ENCODE results near the gene NAA80.
A peak's percentile ranks its signal among the peaks of the same experiment; 100 is the strongest.
"Not testable (repeated sequence)": the region's sequence is repeated elsewhere in the genome, so short reads cannot be mapped to it uniquely, and the experiment has no call there.

The NAA80 gene

DNA sequence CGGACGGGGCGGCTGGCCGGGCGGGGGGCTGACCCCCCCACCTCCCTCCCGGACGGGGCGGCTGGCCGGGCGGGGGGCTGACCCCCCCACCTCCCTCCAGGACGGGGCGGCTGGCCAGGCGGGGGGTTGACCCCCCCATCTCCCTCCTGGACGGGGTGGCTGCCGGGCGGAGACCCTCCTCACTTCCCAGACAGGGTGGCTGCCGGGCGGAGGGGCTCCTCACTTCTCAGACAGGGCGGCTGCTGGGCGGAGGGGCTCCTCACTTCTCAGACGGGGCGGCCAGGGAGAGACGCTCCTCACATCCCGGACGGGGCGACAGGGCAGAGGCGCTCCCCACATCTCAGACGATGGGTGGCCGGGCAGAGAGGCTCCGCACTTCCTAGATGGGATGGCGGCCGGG, 12.8 kb upstream of the NAA80 start:
- not testable (repeated sequence) for DNase-seq

DNA sequence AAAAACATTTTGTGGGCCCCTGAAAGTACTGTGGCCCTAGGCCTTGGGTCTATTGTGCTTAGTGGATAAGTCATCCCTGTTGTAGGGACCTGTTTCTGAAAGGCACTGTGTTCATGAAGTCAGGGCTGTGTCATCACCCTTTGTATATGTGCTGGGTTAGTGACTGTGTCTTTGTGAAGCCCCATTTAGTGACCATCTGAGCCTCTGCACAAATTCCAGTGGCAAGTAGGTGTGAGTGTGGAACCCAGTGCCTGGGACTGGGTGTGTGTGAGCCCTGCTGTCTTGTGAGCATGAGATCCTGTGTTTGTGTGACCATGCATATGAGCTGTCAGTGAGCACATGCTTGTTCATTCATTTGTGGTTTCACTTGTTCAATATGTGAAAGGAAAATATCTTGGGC, 5.4 kb upstream of the NAA80 start:
- DNase-seq, result no peak

DNA sequence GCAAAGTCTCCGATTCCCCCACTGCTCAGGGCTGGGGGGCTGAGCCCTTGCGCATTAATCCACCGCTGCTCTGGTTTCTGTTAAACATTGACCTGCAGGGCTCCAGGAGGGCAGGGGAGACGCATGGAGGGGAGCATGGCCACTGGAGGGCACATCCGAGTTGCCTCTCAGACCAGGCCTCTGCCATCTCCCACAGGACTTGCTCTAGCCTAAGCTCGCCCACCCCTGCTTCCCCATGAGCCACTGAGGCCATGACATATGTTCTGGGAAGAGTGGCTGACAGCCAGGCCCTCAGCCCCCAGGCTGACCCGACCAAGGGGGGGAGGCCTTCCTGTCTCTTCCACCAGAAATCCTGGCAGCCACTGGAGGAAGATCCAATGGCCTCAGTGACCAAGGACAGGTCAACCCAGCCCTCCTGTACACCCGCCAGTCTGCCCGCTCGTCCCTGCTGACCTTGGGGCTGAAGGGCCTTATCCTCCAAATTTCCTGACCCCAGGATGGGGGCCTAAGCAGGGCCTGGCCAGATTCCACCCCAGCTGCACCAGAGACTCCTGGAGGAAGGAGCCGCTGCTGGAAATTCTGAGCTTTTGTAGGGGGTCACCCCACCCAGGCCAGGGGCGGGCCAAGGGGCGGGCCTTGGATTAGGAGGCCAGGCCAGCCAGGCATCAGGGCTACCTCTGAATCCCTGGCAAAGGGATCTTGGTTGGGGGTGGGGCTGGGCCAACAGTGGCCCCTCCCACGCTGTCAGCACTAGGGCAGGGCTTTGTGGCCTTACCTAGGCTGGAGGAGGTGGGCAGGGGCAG, 4.0 kb upstream of the NAA80 start, which contains the start of gene HYAL1:
HYAL1 (minus strand) TSS at position 562 of the 803 bp plus-strand sequence. CDS start 618 bp downstream, outside the sequence.
- no peak for DNase-seq

DNA sequence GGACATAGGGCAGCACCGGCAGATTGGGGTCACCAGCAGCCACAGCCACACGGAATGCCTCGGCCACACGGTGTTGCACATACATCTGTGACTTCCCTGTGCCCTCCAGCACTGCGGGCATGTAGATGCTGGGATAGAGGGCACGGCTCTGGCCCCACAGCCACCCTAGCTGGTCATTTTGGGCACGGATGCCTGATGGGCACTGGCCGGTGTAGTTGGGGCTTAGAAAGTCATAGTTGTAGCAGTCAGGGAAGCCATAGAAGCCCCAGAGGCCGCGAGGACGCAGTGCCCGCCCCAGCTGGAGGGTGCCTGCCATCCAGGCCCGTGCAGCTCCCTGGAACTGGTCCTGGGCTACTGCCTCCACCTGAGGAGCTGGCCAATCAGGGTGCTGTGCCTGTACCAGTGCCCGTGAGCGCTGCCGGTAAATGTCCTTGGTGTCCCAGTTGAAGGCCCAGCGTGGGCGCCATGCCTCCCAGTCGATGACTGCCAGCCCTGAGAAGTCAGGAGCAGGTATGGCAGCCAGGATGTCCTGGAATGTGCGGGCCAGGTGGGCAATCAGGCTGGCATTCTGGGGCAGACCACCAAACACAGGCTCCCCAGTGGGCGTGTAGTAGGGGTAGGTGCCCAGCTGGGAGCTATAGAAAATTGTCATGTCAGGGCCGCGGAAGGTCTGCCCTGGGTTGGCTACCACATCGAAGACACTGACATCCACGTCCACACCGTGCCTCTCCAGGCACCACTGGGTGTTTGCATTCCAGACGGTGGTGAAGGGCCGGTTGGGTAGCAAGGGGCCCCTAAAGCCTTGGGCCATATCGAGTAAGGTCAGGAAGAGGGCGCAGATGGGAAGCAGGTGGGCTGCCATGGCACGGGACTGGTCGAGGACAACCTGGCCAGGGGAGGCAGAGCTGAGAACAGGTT, 3.1 kb upstream of the NAA80 start:
- DNase-seq, result no peak

DNA sequence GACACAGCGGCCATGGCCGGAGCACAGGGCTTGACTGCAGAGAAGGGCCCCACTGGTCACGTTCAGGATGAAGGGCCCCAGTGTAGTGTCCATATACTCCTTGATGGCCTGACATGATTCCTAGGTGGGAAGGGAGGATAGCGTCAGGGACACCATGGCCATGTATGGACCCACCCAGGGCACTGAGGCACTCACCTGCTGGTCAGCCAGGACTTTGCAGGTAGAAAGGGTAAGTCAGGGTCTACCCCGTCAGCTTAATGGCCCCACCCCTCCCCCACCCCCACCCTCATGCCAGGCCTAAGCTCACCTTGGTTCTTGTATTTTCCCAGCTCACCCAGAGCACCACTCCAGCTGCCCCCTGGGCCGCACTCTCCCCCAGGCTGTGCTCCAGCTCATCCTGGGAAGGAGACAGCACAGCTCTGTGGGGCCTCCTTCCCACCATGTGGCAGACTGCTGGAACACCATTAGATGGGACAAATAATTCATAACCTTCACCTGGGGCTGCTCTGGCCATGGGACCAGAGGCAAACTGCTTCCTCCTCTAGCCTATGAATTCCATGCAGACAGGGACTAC, 1.6 kb upstream of the NAA80 start:
- DNase-seq, result no peak

DNA sequence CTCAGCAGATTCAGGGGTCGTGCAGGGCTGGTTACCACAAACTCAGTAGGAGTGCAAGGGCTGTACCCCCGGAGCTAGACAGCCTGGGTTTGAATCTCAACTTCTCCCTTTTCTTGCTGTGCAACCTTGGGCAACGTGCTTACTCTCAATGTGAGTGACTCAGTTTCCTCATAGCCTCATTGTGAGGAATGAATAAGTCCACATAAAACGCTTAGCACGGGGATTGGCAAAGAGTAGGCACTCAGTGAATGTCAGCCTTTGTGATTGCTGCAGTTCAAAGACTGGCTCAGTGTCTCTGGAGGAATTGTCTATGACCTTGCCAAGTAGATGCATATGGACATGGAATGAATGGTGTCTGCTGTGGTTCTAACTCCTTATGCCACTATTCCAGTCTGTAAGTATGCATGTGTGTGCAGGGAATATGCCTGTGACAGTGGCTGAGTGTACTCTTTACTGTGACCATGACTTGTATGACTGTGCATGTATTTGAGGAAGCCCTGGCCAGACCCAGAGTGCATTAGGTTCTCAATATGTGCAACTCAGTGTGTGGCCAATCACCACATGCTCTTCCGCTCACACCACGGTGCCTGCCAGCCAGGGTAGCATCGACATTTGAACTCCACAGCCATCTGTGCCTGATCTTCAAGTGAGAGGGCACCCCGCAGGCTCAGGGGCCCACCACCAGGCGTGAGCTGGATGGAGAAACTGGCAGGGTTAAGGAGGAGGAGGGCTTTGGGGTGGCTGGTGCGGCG, 900 bp upstream of the NAA80 start:
- DNase-seq, result no peak

DNA sequence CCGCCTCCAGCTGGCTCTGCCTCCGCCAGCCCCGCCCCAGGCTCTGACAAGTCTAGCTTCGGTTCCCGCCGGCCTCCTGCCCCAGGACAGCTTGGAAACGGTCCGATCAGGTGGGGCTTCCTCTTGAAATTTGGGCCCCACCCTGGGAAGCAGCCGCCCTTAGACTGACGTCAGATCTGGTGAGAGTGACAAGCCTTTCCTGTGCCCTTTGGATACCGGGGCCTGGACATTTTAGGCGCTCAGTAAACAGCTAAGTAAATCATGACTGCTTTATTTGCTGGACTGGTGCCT, 378 bp upstream of the NAA80 start:
- DNase-seq, result no peak

DNA sequence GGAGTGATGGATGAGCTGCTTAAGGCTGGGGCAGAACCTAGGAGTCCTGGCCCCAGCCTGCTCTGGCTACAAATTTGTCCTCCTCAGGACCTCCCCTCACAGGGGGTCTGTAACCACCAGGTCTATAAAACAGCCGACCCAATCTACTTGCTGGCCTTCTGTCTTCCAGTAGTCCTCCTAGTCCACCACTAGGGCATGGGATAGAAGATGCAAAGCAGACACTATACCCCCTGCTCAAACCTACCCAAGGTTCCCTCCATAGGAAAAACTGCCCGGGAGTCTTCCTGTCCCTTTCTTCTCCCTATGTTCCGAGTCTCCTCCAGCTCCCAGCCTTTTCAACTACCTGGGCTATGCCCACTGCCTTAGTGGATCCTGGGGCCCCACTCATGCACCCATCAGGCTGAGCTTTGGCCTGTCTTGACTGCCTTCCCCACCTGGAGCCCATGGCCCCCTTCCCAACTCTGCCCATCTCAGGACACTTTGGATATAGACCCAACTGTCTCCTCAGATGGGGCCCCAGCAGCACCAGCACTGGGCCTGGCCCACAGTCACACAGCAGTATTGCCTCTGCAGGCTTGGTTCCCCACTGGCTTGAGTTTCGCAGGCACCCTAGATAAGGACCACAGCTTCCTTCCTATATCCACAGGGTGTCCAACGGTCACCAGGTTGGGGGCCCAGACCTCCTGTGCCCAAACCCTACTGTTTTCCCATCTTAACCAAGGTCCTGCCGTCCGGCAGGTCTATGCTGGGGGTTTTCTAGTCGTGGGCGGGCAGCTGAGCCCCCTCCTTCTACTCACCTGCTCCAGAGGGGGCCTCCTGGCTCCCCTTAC, 1.1 kb downstream of the NAA80 start:
- no peak for DNase-seq

DNA sequence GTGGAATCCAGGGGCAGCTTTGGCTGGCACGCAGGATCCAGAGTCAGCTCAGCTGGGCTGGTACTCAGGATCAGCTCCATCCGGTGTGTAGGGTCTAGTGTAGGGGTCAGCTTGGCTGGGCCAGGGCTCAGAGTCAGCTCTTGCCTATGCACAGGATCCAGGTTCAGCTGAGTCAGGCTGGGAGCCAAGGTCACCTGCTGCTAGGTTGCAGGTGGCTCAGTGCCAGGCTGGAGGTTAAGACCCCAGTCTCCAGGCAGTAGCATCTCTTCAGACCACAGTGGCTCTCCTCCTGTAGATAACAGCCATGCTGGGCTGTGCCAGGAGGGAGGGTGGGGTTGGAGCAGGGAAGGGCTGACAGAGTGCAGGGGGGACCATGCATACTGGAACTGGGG, 1.8 kb downstream of the NAA80 start:
- no peak for DNase-seq

DNA sequence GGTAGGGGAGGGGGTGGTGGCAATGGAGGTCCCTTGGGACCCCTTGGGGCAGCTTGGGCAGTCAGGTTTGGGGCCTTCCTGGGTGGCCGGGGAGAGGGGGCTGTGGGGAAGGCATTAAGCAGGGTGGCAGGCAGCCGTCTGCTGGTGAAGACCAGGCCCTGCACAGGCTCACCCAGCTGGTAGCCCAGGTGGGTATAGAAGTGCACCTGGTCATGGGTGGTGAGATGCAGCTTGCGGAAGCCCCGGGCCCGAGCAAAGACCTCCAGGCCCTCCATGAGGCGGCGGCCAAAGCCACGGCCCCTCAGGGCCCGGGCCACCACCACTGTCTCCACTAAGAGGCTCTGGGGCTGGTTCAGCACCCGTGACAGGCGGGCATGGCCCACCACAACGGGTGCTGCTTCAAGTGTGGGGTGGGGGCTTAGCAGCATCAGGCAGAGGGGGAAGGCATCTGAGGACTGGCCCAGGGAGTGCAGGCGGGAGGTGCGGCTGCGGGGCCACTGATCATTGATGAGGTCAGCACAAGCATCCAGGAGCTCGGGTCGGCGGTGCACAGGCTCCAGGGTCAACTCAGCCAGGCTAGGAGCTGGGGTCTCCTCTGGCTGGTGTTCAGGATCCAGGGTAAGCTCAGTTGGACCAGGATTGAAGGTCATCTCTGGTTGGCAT, 2.4 kb downstream of the NAA80 start:
- DNase-seq, result no peak

DNA sequence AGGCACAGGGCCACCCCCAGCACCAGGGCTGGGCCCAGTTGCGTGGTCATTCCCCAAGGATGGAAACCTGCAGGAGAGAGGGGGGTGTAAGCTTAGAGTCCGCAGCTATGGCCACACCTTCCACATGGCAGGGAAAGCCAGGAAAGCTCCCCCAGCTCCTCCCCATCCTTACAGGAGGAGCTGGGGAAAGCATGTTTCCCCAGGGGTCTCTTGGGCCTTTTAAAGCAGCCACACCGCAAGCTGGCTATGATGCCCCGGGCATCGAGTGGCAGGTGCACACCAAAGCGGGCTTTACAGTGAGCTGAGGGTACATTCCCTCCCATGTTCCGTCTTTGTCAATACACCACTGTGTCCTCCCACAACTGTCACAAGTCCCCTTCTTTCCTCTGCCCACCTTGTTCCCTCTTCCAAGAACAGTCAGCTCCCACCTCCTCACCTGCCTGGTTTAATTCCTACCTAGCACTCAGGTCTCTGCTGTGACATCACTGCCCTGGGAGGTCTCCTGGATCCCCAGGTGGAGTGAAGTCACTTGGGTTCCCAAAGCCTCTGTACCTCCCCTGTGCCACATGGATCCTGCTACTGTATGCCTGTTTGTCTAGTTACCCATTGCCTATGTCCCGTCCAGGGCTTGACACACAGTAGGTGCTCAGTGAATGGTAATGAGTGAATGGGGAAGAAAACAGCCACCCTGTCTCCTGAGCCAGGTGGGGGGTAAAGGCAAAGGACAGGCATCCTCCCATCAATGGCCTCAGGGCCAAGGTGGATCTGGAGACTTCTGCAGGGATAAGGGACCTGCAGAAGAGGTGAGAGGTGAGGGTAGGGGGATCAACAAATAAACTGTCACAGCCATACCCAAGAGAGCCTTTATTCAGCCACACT, 3.4 kb downstream of the NAA80 start:
- DNase-seq, result no peak

DNA sequence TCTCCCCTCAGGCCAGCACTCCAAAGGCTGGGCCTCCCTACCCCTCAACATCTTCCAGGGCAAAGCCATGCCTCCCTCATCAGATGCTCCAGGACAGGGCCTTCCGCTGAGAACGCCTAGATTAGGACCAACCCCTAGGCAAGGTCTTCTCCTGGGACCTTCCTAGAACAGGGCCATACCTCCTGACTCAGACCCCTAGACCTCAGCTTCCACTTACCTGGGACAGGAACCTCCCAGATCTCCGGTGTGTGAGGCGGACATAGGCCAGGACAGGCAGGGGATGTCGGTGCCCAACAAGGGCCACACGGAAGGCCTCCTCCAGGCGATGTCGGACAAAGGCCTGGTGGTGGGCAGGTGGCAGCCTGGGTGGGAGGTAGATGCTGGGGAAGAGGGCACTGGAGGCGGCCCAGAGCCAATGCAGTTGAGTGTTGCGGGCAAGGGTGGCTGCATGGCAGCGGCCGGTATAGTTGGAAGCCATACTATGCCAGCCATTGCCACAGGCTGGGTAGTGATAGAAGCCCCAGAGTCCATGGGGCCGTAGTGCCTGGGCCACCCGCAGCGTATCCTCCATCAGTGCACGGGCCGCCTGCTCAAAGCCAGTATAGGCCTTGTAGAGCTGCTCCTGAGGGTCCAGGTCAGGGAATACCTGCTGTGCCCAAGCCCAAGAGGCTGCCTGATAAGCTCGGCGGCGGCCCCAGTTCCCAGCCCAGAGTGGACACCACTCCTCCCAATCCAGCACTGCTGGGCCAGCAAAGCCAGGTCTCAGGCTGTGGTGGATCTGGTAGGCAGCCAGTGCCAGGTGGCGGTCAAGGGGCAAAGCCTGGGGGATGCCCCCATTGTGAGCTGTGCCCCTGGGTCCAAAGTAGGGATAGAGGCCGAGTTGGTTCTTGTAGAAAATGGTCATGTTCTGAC, 4.5 kb downstream of the NAA80 start:
- no peak for DNase-seq

DNA sequence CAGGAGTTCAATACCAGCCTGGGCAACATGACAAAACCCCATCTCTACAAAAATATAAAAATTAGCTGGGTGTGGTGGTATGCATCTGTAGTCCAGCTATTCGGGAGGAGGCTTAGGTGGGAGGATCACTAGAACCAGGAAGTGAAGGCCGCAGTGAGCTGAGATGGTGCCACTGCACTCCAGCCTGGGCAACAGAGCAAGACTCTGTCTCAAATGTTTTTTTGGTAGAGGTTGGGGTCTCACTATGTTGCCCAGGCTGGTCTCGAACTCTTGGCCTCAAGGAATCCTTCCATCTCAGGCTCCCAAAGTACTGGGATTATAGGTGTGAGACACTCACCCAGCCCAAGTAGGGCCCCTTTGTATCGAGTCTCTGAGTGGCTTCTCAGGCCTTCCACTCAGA, 5.1 kb downstream of the NAA80 start:
- DNase-seq, result no peak

DNA sequence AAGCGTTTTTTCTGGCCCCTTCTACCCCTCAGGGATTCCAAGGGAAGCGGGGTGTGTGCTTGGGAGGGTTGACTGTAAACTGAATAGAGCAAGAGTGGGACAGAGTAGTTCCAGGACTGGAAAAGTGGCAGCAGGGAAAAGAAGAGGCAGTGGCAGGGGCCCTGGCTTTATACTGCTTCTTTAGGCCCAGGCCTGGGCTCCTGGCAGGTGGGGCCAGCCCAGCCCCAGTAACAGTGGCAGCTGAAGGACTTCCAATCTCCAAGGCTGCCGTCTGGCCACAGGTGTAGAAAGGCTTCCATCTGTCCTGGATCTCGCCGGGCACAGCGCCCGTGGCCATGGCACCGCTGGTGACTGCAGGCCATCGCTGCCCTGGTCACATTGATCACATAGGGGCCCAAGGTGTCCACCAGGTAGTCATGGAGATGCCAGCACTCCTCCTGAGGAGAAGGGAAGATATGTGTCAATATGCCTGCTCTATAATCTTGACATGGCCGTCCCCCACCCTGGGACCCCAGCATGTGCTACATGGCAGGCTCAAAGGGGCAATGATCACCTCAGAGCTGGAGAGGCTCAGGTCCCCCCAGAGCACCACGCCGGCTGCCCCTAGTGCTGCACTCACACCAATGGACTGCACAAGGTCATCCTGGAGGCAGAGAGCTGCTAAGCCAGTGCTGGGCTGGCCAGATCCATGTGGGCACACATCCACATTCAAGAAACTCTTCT, 6.0 kb downstream of the NAA80 start:
- no peak for DNase-seq

DNA sequence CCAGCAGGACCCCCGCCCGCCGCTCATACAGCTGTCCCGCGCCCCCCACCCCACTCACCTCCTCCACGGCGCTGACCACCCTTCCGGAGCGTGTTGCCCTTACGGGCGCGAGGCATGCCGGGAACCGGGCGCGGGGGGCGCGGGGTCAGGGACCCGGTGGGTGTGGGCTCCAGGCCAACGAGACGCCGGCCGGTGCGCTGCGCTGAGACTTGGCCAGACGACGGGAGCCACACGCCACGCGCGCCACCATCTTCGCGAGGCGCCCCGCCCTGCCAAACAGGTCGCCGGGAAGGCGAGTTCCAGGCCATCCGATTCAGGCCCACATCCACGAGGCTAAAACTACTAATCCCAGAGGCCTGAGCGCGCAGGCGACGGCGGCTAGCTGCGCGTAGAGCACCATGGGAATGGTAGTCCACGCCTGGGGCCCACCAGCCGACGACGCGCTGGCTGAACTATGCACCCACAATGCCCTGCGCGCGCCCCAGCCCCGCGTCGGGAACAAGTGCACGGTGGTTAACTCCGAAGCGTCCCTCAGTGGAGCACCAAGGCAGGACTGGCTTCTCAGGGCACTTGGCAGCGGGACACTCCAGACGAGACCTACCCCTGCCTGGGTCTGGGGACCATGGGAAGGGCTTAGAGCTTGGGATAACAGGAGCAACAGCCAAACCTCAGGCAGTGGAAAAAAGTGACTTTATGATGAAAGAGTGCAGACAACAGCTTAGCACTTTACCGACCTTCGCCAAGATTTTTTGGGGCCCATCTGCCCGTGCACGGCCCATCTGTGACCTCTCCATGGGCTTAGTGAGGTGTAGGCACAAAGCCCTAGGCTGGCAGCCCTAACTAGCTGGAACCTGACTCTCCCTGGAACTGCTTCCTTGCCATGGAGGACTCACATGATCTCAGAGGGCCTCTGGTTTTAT, 6.8 kb downstream of the NAA80 start, which contains the start of gene IFRD2:
IFRD2 (minus strand) TSS at position 271 of the 920 bp plus-strand sequence; CDS start at position 116, 155 bp downstream.
- DNase-seq, result peak; percentile 90

DNA sequence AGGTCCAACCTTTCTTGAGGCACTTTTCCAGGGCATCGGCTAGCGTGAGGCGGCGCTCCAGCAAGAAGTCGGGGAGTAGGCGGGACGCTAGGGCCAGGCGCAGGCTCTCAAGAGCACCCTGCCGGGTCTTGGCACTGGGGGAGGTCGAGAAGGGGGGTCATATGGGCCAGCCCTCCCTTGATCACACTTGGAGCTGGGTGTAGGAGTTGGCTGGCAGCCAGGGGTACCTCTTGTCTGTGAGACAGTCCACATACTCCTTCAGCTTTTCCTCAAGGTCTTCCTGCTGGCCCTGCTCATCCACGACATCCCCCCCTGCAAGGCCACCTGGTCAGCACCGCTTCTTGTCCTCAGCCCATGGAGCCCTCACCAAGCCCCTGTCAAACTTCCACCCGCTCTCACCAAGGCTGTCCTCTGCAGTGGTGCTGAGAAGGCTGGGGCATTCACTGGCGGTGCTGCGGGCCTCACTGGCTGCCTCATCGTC, 9.0 kb downstream of the NAA80 start:
- DNase-seq, result no peak

DNA sequence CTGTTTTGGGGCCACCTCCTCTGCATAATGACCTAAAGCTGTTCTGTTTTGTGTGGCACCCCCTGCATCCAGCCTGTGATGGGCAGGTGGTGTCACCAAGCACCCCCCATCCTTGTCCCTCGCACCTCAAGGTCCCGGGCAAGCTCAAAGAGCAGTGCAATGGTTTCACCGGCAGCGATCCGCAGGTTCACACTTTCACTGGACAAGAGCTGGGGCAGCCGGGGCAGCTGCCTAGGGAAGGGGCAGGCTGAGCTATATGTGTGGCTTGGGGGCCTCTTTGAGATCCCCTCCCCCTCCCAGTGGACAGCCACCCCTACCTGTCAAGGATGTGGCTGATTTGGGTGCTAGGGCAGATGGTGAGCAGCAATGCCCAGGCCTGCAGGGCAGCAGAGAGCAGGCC, 10.1 kb downstream of the NAA80 start:
- no peak for DNase-seq

Data from GOT3 (cell line).